HepG2 (cell line): ENCODE data around the gene COL9A3. TPM values are rescaled to one million over a fixed set of nuclear protein-coding genes. Genes with fewer than 3 reads are reported as not detected.

Experiments
- AFF4 ChIP-seq: sonication (generic); formaldehyde crosslinking; IDR thresholded peaks from 2 replicates; pipeline ENCODE4 v1.4.0; 2020; ENCODE audit warnings: missing genetic modification reagents
- ARNT2 ChIP-seq: sonication (generic); formaldehyde crosslinking; IDR thresholded peaks from 2 replicates; pipeline ENCODE4 v1.8.0; 2022; ENCODE audit warnings: mild to moderate bottlenecking, low read depth, missing genetic modification reagents, moderate library complexity
- CC2D1A ChIP-seq: sonication (generic); formaldehyde crosslinking; IDR thresholded peaks from 2 replicates; pipeline ENCODE4 v1.8.1; 2023; ENCODE audit warnings: mild to moderate bottlenecking, missing genetic modification reagents
- CREM ChIP-seq, 2 experiments: sonication (generic) in 1 of 2; formaldehyde crosslinking in 1 of 2; IDR thresholded peaks; 2 replicates each; pipeline versions ENCODE4 v1.4.0 to v1.6.1; 2016 to 2020; ENCODE audit warnings: antibody characterized with exemption in 1 of 2, mild to moderate bottlenecking in 1 of 2, missing genetic modification reagents in 1 of 2
- EP300 ChIP-seq, 3 experiments: sonication (generic) in 1 of 3; formaldehyde crosslinking in 1 of 3; IDR thresholded peaks; 2 replicates each; pipeline versions ENCODE4 v1.5.1 to v1.6.1; 2011 to 2020; ENCODE audit warnings: low read depth in 2 of 3, low read length in 2 of 3, borderline replicate concordance in 1 of 3, improper control_type of control experiment in 1 of 3, mild to moderate bottlenecking in 1 of 3, missing genetic modification reagents in 1 of 3, moderate library complexity in 1 of 3
- HMG20B ChIP-seq: conservative IDR thresholded peaks from 2 replicates; pipeline ENCODE4 v1.6.1; 2016; ENCODE audit warnings: missing genetic modification reagents, missing compliant biosample characterization
- HNRNPUL1 ChIP-seq: fragments of 200-400 bp; formaldehyde crosslinking; IDR thresholded peaks from 2 replicates; pipeline ENCODE4 v1.6.1; 2017; ENCODE audit warnings: low read depth, mild to moderate bottlenecking, low read length, moderate library complexity
- KLF13 ChIP-seq: sonication (generic); formaldehyde crosslinking; IDR thresholded peaks from 2 replicates; pipeline ENCODE4 v1.4.0; 2020; ENCODE audit warnings: mild to moderate bottlenecking, missing genetic modification reagents
- MXI1 ChIP-seq: IDR thresholded peaks from 3 replicates; pipeline ENCODE4 v1.6.1; 2012; ENCODE audit warnings: low read depth, low read length, inconsistent platforms, borderline replicate concordance
- THYN1 ChIP-seq: sonication (generic); formaldehyde crosslinking; IDR thresholded peaks from 2 replicates; pipeline ENCODE4 v1.8.1; 2023; ENCODE audit warnings: low read depth, mild to moderate bottlenecking, moderate library complexity, missing genetic modification reagents, borderline replicate concordance
- ZBTB1 ChIP-seq: sonication (generic); formaldehyde crosslinking; IDR thresholded peaks from 2 replicates; pipeline ENCODE4 v1.4.0; 2020; ENCODE audit warnings: missing genetic modification reagents, borderline replicate concordance
- ZNF142 ChIP-seq: sonication (generic); formaldehyde crosslinking; IDR thresholded peaks from 2 replicates; pipeline ENCODE4 v1.4.0; 2020; ENCODE audit warnings: missing genetic modification reagents
- ZNF256 ChIP-seq: sonication (generic); formaldehyde crosslinking; conservative IDR thresholded peaks from 2 replicates; pipeline ENCODE4 v1.4.0; 2020; ENCODE audit warnings: missing genetic modification reagents
- ZNF333 ChIP-seq: sonication (generic); formaldehyde crosslinking; IDR thresholded peaks from 2 replicates; pipeline ENCODE4 v1.4.0; 2020; ENCODE audit warnings: mild to moderate bottlenecking, missing genetic modification reagents, borderline replicate concordance
- ZNF674 ChIP-seq: sonication (generic); formaldehyde crosslinking; IDR thresholded peaks from 2 replicates; pipeline ENCODE4 v1.5.0; 2020; ENCODE audit warnings: low read depth, mild to moderate bottlenecking, missing genetic modification reagents
- polyA plus RNA-seq, 8 experiments: library from polyadenylated mRNA; depleted of rRNA in 3 of 8; stranded (reverse) in 7 of 8; unstranded in 1 of 8; fragments of >200 nt; fragmentation: Illumina TruSeq in 4 of 8; extraction: Trizol in 4 of 8; gene quantifications; 2 replicates each; pipeline versions ENCODE4 v1.2.1 to v1.2.3, GENCODE V29; 2011 to 2016; ENCODE audit warnings: low read depth in 4 of 8, missing spikeins in 1 of 8, mixed read lengths in 1 of 8; ENCODE audit not compliant: insufficient read depth in 1 of 8
- total RNA-seq, 5 experiments: library from RNA; depleted of rRNA; stranded (reverse); fragments of >200 nt; fragmentation: Illumina TruSeq; extraction: Trizol; gene quantifications; 2 replicates each; pipeline ENCODE4 v1.2.3, GENCODE V29; 2016; ENCODE audit warnings: low read depth in 1 of 5

The COL9A3 gene
- total and polyA plus RNA-seq, 2 of the 13 experiments (the other 11 are each of a cell fraction or from before 2014, with no cell fraction given) = 155 to 204 TPM

- 0 out of 2 replicates have a peak, but pooled peaks have one; percentile 45 for TF ChIP-seq AFF4
- TF ChIP-seq CREM (IDR thresholded peaks at IDR 0.05) = no peak
- TF ChIP-seq CREM (CRISPR knock-in tag; IDR thresholded peaks at IDR 0.05) = no peak
- peak; percentile 66; the same call in 1 of the 2 replicates for TF ChIP-seq ZBTB1 (CRISPR knock-in tag)
- TF ChIP-seq ZNF256 (CRISPR knock-in tag) = no peak
- TF ChIP-seq HMG20B (CRISPR knock-in tag) = no peak
- TF ChIP-seq ARNT2 (CRISPR knock-in tag) = no peak
- TF ChIP-seq ZNF142 (CRISPR knock-in tag) = no peak
- TF ChIP-seq KLF13 (CRISPR knock-in tag) = 0 out of 2 replicates have a peak, but pooled peaks have one; percentile 45
- TF ChIP-seq ZNF674 (CRISPR knock-in tag) = no peak
- no peak for TF ChIP-seq ZNF333
- no peak for TF ChIP-seq EP300 (IDR thresholded peaks at IDR 0.05; ENCODE audit: low read depth in 2 of 2, low read length in 2 of 2)
- no peak for TF ChIP-seq EP300 (CRISPR knock-in tag; IDR thresholded peaks at IDR 0.05; ENCODE audit: borderline replicate concordance)
- no peak for TF ChIP-seq CC2D1A
- no peak for TF ChIP-seq MXI1
- no peak for TF ChIP-seq THYN1 (CRISPR knock-in tag)
- TF ChIP-seq HNRNPUL1 = no peak
Measured at GRCh38 chr20:62876902-62877816, 60.3 kb downstream of the COL9A3 start (continued).
